Occipital lobe (tissue), 2 donors: ENCODE measurements around the gene ZIC5. TPM values are rescaled to one million over a fixed set of nuclear protein-coding genes. Genes with fewer than 3 reads are reported as not detected.

ENCODE experiments used
- DNase-seq: peaks from one replicate; lab custom pipeline; 2025; lab: John Stamatoyannopoulos, UW
- total RNA-seq: library from RNA; depleted of rRNA; stranded (reverse); fragments of >200 nt; gene quantifications from one replicate; pipeline ENCODE4 v1.2.3, GENCODE V29; 2014

Gene ZIC5
- total RNA-seq = 1.6 TPM

GRCh38 chr13:99971576-99972189 lies at the start of gene ZIC5:
Gene ZIC5, minus strand, starts transcription at chr13:99971767. Its CDS starts 164 bp downstream, at chr13:99971603.
- no peak for DNase-seq

- no peak for DNase-seq
These were observed 48.3 kb upstream of the ZIC5 start for GRCh38 chr13:100019780-100020356.

- no peak for DNase-seq
These were observed 43.1 kb upstream of the ZIC5 start for GRCh38 chr13:100014621-100015020.

- no peak for DNase-seq
These were observed 26.7 kb upstream of the ZIC5 start for GRCh38 chr13:99998261-99998660.

- DNase-seq = no peak
These were observed 26.2 kb upstream of the ZIC5 start for GRCh38 chr13:99997702-99998214.

GRCh38 chr13:99996381-99996973 lies 24.9 kb upstream of the ZIC5 start:
- DNase-seq = no peak

GRCh38 chr13:99995589-99996380 lies 24.2 kb upstream of the ZIC5 start:
- no peak for DNase-seq

GRCh38 chr13:99995104-99995588 lies 23.6 kb upstream of the ZIC5 start:
- DNase-seq = no peak

GRCh38 chr13:99994638-99995020 lies 23.1 kb upstream of the ZIC5 start:
- no peak for DNase-seq

- DNase-seq = no peak
These were observed 22.4 kb upstream of the ZIC5 start for GRCh38 chr13:99993660-99994637.

- DNase-seq = no peak
These were observed 21.4 kb upstream of the ZIC5 start for GRCh38 chr13:99992949-99993351.

GRCh38 chr13:99991828-99992775 lies 20.5 kb upstream of the ZIC5 start:
- no peak for DNase-seq

GRCh38 chr13:99991013-99991827 lies 19.7 kb upstream of the ZIC5 start:
- DNase-seq = no peak

- DNase-seq = no peak
These were observed 18.8 kb upstream of the ZIC5 start for GRCh38 chr13:99990126-99990977.

GRCh38 chr13:99989276-99990125 lies 17.9 kb upstream of the ZIC5 start:
- DNase-seq = no peak

GRCh38 chr13:99988529-99989275 lies 17.1 kb upstream of the ZIC5 start:
- DNase-seq = no peak
